GM19238 (cell line): ENCODE results near the gene NDUFB10.
"Not testable (repeated sequence)": the region's sequence is repeated elsewhere in the genome, so short reads cannot be mapped to it uniquely, and the experiment has no call there.

Source experiments
- DNase-seq: peaks from one replicate; pipeline ENCODE4 v3.0.0; 2011; ENCODE audit warnings: low spot score; ENCODE audit not compliant: insufficient read length

The NDUFB10 gene

GRCh38 chr16:1959269-1960039, at the start of gene NDUFB10:
TSS of gene NDUFB10 (plus strand) at chr16:1959538. CDS start at chr16:1959625, 87 bp downstream.
- peak; percentile 89 for DNase-seq

GRCh38 chr16:1909561-1910231, 49.6 kb upstream of the NDUFB10 start:
- DNase-seq: no peak

- no peak for DNase-seq
These were observed 47.7 kb upstream of the NDUFB10 start for GRCh38 chr16:1911467-1912214.

GRCh38 chr16:1912215-1912543, 47.2 kb upstream of the NDUFB10 start:
- DNase-seq: no peak

GRCh38 chr16:1913327-1914083, 45.8 kb upstream of the NDUFB10 start:
- no peak for DNase-seq

GRCh38 chr16:1914084-1914608, 45.2 kb upstream of the NDUFB10 start:
- DNase-seq: no peak

- no peak for DNase-seq
These were observed 44.4 kb upstream of the NDUFB10 start for GRCh38 chr16:1914988-1915387.

GRCh38 chr16:1915732-1916639, 43.4 kb upstream of the NDUFB10 start:
- no peak for DNase-seq

- DNase-seq: no peak
These were observed 42.7 kb upstream of the NDUFB10 start for GRCh38 chr16:1916640-1916990.

GRCh38 chr16:1917056-1917664, 42.2 kb upstream of the NDUFB10 start:
- DNase-seq: no peak

GRCh38 chr16:1917665-1918350, 41.5 kb upstream of the NDUFB10 start:
- DNase-seq: no peak

GRCh38 chr16:1918351-1919326, 40.7 kb upstream of the NDUFB10 start, which contains the start of gene HS3ST6:
TSS of gene HS3ST6 (minus strand) at chr16:1918415. CDS start at chr16:1918323, 92 bp downstream.
- no peak for DNase-seq

- no peak for DNase-seq
These were observed 39.9 kb upstream of the NDUFB10 start for GRCh38 chr16:1919327-1919998.

GRCh38 chr16:1920122-1920521, 39.2 kb upstream of the NDUFB10 start:
- DNase-seq: not testable (repeated sequence)

GRCh38 chr16:1920727-1921171, 38.6 kb upstream of the NDUFB10 start:
- DNase-seq: no peak

GRCh38 chr16:1922357-1922756, 37.0 kb upstream of the NDUFB10 start:
- no peak for DNase-seq

GRCh38 chr16:1923299-1924034, 35.9 kb upstream of the NDUFB10 start:
- DNase-seq: no peak
